HPDE6-E6E7 (cell line): ENCODE data around the gene VAC14.

Experiments
- DNase-seq: peaks from one replicate; pipeline ENCODE4 v3.0.0; 2011; ENCODE audit warnings: missing footprints; ENCODE audit errors: extremely low spot score

The VAC14 gene

GRCh38 chr16:70725024-70725911 is 75.7 kb downstream of the VAC14 start:
- no peak for DNase-seq

GRCh38 chr16:70724146-70725023 is 76.6 kb downstream of the VAC14 start:
- no peak for DNase-seq

- no peak for DNase-seq
Observed at GRCh38 chr16:70723740-70724145, 77.2 kb downstream of the VAC14 start.

- DNase-seq = no peak
Observed at GRCh38 chr16:70721202-70721963, 79.6 kb downstream of the VAC14 start.

GRCh38 chr16:70720425-70721201 is 80.3 kb downstream of the VAC14 start:
- DNase-seq = no peak

- DNase-seq = no peak
Observed at GRCh38 chr16:70717065-70717464, 83.9 kb downstream of the VAC14 start.

- no peak for DNase-seq
Observed at GRCh38 chr16:70715860-70716357, 85.0 kb downstream of the VAC14 start.

- DNase-seq = peak; percentile 100
Observed at GRCh38 chr16:70715055-70715858, 85.7 kb downstream of the VAC14 start.

GRCh38 chr16:70714581-70715054 is 86.3 kb downstream of the VAC14 start:
- DNase-seq = no peak

- no peak for DNase-seq
Observed at GRCh38 chr16:70713824-70714223, 87.1 kb downstream of the VAC14 start.

GRCh38 chr16:70713342-70713741 is 87.6 kb downstream of the VAC14 start:
- no peak for DNase-seq

GRCh38 chr16:70712942-70713341 is 88.0 kb downstream of the VAC14 start:
- DNase-seq = no peak

- DNase-seq = no peak
Observed at GRCh38 chr16:70712359-70712758, 88.6 kb downstream of the VAC14 start.

GRCh38 chr16:70711211-70712031 is 89.5 kb downstream of the VAC14 start:
- no peak for DNase-seq

GRCh38 chr16:70710422-70711210 is 90.3 kb downstream of the VAC14 start:
- no peak for DNase-seq

- DNase-seq = no peak
Observed at GRCh38 chr16:70709942-70710341, 91.0 kb downstream of the VAC14 start.

GRCh38 chr16:70709457-70709856 is 91.5 kb downstream of the VAC14 start:
- DNase-seq = no peak
